ENCODE measurements around the gene FNBP1.

The FNBP1 gene

DNA sequence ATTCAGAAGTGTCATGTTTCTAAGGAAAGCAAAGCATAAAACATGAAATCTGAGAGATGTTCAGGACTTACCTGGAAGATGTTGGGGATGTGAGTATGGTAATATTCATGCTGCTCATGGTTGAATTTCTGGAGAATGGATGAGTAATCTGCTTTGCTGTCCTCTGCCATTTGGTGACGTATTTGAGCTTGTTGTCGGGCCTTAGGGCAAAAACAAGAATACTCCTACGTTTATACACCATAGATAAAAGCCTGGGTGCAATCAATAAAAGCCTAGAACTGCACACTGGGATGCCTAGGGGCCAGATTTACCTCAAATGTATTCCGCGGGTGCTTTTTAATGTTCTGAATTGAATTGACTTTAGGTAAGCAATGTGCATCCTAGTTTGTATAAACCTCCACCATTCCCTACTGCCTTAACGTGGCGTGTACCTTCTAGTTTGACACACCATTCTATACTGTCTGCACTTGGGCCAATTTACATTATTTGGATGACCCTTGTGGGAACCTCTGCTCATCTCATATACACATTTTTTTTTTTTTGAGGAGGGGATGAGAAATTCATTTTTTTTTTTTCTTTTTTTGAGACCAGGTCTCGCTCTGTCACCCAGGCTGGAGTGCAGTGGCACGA lies 113.4 kb downstream of the FNBP1 start:
- DNase-seq = peak in 1 of 58 donors; percentile 9

DNA sequence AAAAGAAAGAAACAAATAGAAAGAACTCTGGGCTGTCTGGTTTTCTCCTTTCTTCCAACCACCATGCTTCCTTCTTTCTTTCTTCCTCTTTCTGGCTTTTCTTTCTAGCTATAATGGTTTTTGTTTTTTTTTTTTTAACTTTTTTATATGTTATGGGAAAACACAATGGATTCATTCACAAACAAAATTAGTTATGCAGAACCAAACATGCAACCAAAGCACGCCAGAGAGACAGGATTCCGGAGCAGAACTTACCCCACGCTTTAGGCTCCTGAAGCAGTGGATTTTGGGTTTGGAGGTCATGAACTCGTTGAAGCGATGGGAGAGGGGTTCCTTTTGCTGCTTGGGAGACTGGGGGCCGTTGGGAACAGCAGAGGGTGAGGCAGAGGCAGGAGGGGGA lies 119.4 kb downstream of the FNBP1 start:
- peak in 2 of 58 donors; percentile 6 for DNase-seq

GRCh38 chr9:129921905-129922304 lies 121.1 kb downstream of the FNBP1 start:
- DNase-seq = no peak

GRCh38 chr9:129919841-129920240 lies 123.1 kb downstream of the FNBP1 start:
- no peak for DNase-seq

GRCh38 chr9:129919277-129919676 lies 123.7 kb downstream of the FNBP1 start:
- DNase-seq = no peak

- DNase-seq = peak in 1 of 58 donors; percentile 19
Measured at GRCh38 chr9:129918296-129918950, 124.6 kb downstream of the FNBP1 start.

DNA sequence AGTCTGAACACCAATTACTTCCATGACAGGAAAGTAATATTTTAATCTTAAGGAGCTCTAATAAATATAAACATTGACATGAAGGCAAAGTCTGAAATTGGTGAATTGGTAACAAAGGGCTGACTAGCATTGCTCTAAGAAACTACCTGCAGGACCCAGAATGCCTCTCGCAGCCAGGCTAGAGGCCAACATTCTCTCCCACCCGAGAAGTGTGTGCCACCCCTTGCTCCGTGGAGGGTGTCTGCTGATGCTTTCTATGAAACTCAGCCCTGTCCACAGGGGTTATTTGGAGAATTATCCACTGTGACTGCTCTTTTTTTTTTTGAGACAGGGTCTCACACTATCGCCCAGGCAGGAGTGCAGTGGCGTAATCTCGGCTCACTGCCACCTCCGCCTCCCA lies 126.3 kb downstream of the FNBP1 start:
- no peak for DNase-seq

DNA sequence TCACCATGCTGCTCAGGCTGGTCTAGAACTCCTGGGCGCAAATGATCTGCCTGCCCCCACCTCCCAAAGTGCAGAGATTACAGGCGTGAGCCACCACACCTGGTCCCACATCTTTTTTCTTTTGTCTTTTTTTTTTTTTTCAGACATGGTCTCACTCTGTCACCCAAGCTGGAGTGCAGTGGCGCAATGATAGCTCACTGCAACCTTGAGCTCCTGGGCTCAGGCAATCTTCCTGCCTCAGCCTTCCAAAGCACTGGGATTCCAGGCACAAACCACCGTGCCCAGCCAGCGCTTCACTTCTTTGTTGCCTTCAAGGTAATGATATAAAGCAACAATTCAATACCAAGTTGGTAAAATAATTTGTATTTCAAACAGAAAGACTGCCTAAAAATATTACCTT lies 128.9 kb downstream of the FNBP1 start:
- DNase-seq = no peak

DNA sequence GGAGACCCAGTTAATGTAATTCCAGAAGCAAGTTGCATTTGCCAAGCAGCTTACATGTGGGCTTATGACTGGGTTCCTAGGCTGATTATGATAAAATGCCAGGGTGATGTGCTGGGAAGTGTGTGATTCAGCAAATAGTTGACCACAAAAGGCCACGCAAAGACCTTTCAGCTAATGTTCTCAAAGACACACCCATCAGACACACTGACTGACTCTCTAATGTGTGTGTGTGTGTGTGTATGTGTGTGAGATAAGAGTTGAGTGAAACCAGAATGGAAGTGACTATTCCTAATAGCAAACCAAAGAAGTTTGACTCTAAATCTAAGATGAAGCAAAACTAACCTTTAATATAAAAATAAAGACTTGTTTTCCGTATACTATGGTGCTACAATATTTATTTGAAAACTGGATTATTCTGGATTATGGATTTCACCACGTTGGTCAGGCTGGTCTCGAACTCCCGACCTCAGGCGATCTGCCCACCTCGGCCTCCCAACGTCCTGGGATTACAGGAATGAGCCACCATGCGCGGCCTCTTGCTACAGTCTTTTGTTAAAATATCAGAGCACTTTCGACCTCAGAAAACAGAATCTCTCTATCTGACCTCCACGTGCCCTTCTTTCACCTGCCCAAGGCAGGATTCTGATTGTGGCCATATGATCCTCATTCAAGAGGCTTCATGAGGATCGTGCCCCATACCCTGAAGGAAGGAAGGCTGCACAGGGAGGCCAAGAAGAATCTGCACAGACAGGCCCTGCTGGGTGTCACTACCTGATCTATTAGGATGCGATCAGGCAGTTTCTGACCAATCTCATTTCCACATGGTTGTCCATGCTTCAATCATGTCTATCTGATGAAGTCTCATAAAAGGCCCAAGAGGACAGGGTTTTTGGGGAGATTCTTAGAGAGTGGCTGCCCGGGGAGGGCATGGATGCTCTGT lies 132.1 kb downstream of the FNBP1 start:
- no peak for DNase-seq

- DNase-seq = no peak
Measured at GRCh38 chr9:129909851-129910250, 133.1 kb downstream of the FNBP1 start.

- no peak for DNase-seq
Measured at GRCh38 chr9:129908906-129909305, 134.1 kb downstream of the FNBP1 start.

GRCh38 chr9:129907201-129907600 lies 135.8 kb downstream of the FNBP1 start:
- no peak for DNase-seq

GRCh38 chr9:129906298-129906697 lies 136.7 kb downstream of the FNBP1 start:
- no peak for DNase-seq

GRCh38 chr9:129904734-129905133 lies 138.3 kb downstream of the FNBP1 start:
- DNase-seq = no peak

- DNase-seq = no peak
Measured at GRCh38 chr9:129902740-129903134, 140.3 kb downstream of the FNBP1 start.

DNA sequence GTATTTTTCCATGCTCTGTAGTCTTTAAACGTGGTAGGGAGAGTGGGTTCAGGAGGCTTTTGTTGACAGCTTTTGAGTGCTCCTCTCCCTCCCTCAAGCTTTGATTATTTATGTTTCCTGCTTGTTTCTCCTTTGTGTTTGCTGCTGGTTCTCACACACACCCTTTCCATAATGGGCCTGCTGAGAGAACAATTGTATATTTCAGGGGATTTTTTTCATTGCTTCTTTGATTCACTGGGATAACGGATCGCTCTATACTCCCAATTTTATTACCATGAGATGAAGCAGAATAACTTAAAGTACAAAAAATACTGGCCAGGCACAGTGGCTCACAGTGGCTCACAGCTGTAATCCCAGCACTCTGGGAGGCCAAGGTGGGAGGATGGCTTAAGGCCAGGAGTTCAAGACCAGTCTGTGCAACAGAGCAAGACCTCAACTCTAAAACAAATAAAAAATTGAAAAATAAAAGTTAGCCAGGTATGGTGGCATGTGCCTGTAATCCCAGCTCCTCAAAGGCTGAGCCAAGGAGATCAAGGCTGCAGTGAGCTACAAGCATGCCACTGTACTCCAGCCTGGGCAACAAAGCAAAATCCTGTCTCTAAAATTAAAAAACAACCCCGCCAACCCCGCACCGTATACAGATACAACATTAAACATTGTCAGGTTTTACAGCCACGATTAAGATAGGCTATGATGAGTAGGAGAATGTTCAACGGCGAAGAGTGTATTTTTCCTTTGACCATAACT lies 140.8 kb downstream of the FNBP1 start:
- no peak for DNase-seq

GRCh38 chr9:129900263-129901027 lies 142.5 kb downstream of the FNBP1 start:
- no peak for DNase-seq

DNA sequence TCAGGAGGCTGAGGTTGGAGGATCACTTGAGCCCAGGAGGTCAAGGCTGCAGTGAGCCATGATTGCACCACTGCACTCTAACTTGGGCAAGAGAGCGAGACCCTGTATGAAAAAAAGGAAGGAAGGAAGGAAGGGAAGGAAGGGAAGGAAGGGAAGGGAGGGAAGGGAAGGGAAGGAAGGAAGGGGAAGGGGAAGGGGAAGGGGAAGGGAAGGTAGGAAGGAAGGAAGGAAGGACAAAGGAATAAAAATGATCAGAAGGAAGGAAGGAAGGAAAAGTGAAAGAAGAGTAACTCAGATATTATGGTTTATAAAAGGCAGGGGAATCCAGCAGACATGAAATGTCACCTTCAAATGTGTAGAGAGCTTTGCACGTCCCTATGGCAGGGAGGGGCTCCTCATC lies 143.4 kb downstream of the FNBP1 start:
- no peak for DNase-seq

GRCh38 chr9:129898185-129898584 lies 144.8 kb downstream of the FNBP1 start:
- no peak for DNase-seq

GRCh38 chr9:129897263-129897662 lies 145.7 kb downstream of the FNBP1 start:
- no peak for DNase-seq

All from anterior cingulate cortex (tissue), 58 donors.